ENCODE data around the gene MMP15. TPM values are rescaled to one million over a fixed set of nuclear protein-coding genes. Genes with fewer than 3 reads are reported as not detected.

Gene MMP15
- polyA plus RNA-seq, 1 donor (not counting 4 experiments of a cell fraction or from before 2014, with no cell fraction given), result 3.7 TPM

GRCh38 chr16:57998486-57998885 lies 27.1 kb upstream of the MMP15 start:
- H3K27ac ChIP-seq (ENCODE audit: control insufficient read depth, insufficient read depth, low read length), result peak overlapping the region; percentile 14
- peak overlapping the region; percentile 19 for H3K9ac ChIP-seq (ENCODE audit: control insufficient read depth, extremely low read depth, insufficient read depth, low read length)
- peaks cover 2% of the 10 kb centered on the region for H3K9me1 ChIP-seq (ENCODE audit: control insufficient read depth, extremely low read depth, insufficient read depth, low read length)
- H3K9me3 ChIP-seq (ENCODE audit: control insufficient read depth, low read depth, low read length), result no peaks in the 10 kb centered on the region
- DNase-seq (ENCODE audit: low read depth, low spot score) (peak; percentile 38), FAIRE-seq (peak; percentile 67)
- H3K36me3 ChIP-seq (ENCODE audit: control insufficient read depth in 2 of 2, extremely low read depth in 1 of 2, insufficient read depth in 2 of 2, low read length in 2 of 2), result peaks cover 14 to 23% of the 10 kb centered on the region in 2 experiments
- H2AFZ ChIP-seq (ENCODE audit: control insufficient read depth, low read length), result no peak overlapping the region
- dilution Hi-C loops (cut with MboI; ENCODE audit: extremely low pct_ligation_motif_present, low sequenced_read_pairs), result no loop called here
- H3K4me3 ChIP-seq (ENCODE audit: control insufficient read depth in 2 of 3, extremely low read depth in 1 of 3, insufficient read depth in 2 of 3, low read depth in 1 of 3, low read length in 3 of 3), result no peak overlapping the region
- H3K4me2 ChIP-seq (ENCODE audit: control insufficient read depth, extremely low read depth, insufficient read depth, low read depth, low read length), result peak overlapping the region; percentile 82
- peaks cover 32% of the 10 kb centered on the region for H3K4me1 ChIP-seq (ENCODE audit: control insufficient read depth, extremely low read depth, insufficient read depth, low read length)
- H4K20me1 ChIP-seq (ENCODE audit: control insufficient read depth, extremely low read depth, insufficient read depth, low read length), result no peaks in the 10 kb centered on the region
- no peaks in the 10 kb centered on the region for H3K27me3 ChIP-seq (ENCODE audit: control insufficient read depth, extremely low read depth, insufficient read depth, low read length)
- H3K79me2 ChIP-seq (ENCODE audit: control insufficient read depth, insufficient read depth, low read length), result peaks cover 17% of the 10 kb centered on the region
- TF ChIP-seq CTCF (optimal IDR thresholded peaks at IDR 0.05 in 1 of 3, IDR thresholded peaks at IDR 0.05 in 1 of 3, conservative IDR thresholded peaks at IDR 0.05 in 1 of 3; ENCODE audit: extremely low read depth in 1 of 3, insufficient read depth in 2 of 3, low read length in 3 of 3), result no peak
- no peak for TF ChIP-seq EZH2 (IDR thresholded peaks at IDR 0.05; ENCODE audit: low read length)

GRCh38 chr16:57998992-57999365 lies 26.6 kb upstream of the MMP15 start:
- H3K4me1 ChIP-seq (ENCODE audit: control insufficient read depth, extremely low read depth, insufficient read depth, low read length), result peaks cover 29% of the 10 kb centered on the region
- H3K36me3 ChIP-seq (ENCODE audit: control insufficient read depth in 2 of 2, extremely low read depth in 1 of 2, insufficient read depth in 2 of 2, low read length in 2 of 2), result peaks cover 14 to 22% of the 10 kb centered on the region in 2 experiments

More at GRCh38 chr16:57998992-57999365, 26.6 kb upstream of the MMP15 start:
- no peaks in the 10 kb centered on the region for H3K27me3 ChIP-seq (ENCODE audit: control insufficient read depth, extremely low read depth, insufficient read depth, low read length)
- H3K4me3 ChIP-seq (ENCODE audit: control insufficient read depth in 2 of 3, extremely low read depth in 1 of 3, insufficient read depth in 2 of 3, low read depth in 1 of 3, low read length in 3 of 3), result peak overlapping the region in 1 of 3 experiments; percentile 56
- H3K9me3 ChIP-seq (ENCODE audit: control insufficient read depth, low read depth, low read length), result no peaks in the 10 kb centered on the region
- peaks cover 17% of the 10 kb centered on the region for H3K79me2 ChIP-seq (ENCODE audit: control insufficient read depth, insufficient read depth, low read length)
- peaks cover 2% of the 10 kb centered on the region for H3K9me1 ChIP-seq (ENCODE audit: control insufficient read depth, extremely low read depth, insufficient read depth, low read length)
- dilution Hi-C loops (cut with MboI; ENCODE audit: extremely low pct_ligation_motif_present, low sequenced_read_pairs), result no loop called here
- TF ChIP-seq CTCF (optimal IDR thresholded peaks at IDR 0.05 in 1 of 3, IDR thresholded peaks at IDR 0.05 in 1 of 3, conservative IDR thresholded peaks at IDR 0.05 in 1 of 3; ENCODE audit: extremely low read depth in 1 of 3, insufficient read depth in 2 of 3, low read length in 3 of 3) (no peak), EZH2 (IDR thresholded peaks at IDR 0.05; ENCODE audit: low read length) (no peak)
- no peaks in the 10 kb centered on the region for H4K20me1 ChIP-seq (ENCODE audit: control insufficient read depth, extremely low read depth, insufficient read depth, low read length)
- FAIRE-seq, result no peak
- no peak for DNase-seq (ENCODE audit: low read depth, low spot score)
- no peak overlapping the region for H2AFZ ChIP-seq (ENCODE audit: control insufficient read depth, low read length)
- peak overlapping the region; percentile 82 for H3K4me2 ChIP-seq (ENCODE audit: control insufficient read depth, extremely low read depth, insufficient read depth, low read depth, low read length)
- H3K27ac ChIP-seq (ENCODE audit: control insufficient read depth, insufficient read depth, low read length), result peak overlapping the region; percentile 19
- peak overlapping the region; percentile 19 for H3K9ac ChIP-seq (ENCODE audit: control insufficient read depth, extremely low read depth, insufficient read depth, low read length)

Data from keratinocyte (primary cell).